ENCODE data around the gene PLCL1.

- TF ChIP-seq, protein P1, sequence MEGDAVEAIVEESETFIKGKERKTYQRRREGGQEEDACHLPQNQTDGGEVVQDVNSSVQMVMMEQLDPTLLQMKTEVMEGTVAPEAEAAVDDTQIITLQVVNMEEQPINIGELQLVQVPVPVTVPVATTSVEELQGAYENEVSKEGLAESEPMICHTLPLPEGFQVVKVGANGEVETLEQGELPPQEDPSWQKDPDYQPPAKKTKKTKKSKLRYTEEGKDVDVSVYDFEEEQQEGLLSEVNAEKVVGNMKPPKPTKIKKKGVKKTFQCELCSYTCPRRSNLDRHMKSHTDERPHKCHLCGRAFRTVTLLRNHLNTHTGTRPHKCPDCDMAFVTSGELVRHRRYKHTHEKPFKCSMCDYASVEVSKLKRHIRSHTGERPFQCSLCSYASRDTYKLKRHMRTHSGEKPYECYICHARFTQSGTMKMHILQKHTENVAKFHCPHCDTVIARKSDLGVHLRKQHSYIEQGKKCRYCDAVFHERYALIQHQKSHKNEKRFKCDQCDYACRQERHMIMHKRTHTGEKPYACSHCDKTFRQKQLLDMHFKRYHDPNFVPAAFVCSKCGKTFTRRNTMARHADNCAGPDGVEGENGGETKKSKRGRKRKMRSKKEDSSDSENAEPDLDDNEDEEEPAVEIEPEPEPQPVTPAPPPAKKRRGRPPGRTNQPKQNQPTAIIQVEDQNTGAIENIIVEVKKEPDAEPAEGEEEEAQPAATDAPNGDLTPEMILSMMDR (IDR thresholded peaks at IDR 0.05): no peak
- TF ChIP-seq POLR2AphosphoS5 (IDR thresholded peaks at IDR 0.05): no peak
Measured at GRCh38 chr2:197960786-197961185, 156.4 kb downstream of the PLCL1 start.

Measured in prostate gland (tissue), 2 donors.